Small intestine (tissue), 7 donors: ENCODE data around the gene SLC13A3. TPM values are rescaled to one million over a fixed set of nuclear protein-coding genes. Genes with fewer than 3 reads are reported as not detected.

Experiments used
- DNase-seq, 2 donors: peaks; one replicate each; pipeline versions ENCODE4 v3.0.0 to v3.0.0-alpha.2; 2013
- FAIRE-seq: peaks from 2 replicates; lab custom pipeline; 2012; peaks lifted over from hg19 to GRCh38; lab: Jason Lieb, UNC
- H3K27ac ChIP-seq, 3 donors: one replicate each; pipeline ENCODE4 v1.5.1; 2013; ENCODE audit warnings: low read length in 2 of 3, mild to moderate bottlenecking in 2 of 3, control low read depth in 1 of 3, inconsistent platforms in 1 of 3, low read depth in 1 of 3, moderate library complexity in 1 of 3
- H3K27me3 ChIP-seq, 3 donors: one replicate each; pipeline ENCODE4 v1.6.1; 2013; ENCODE audit warnings: low read length in 3 of 3, inconsistent platforms in 1 of 3; ENCODE audit not compliant: control insufficient read depth in 3 of 3, insufficient read depth in 3 of 3
- H3K36me3 ChIP-seq, 3 donors: one replicate each; pipeline ENCODE4 v1.6.1; 2013; ENCODE audit warnings: low read length in 3 of 3, inconsistent platforms in 1 of 3, low read depth in 1 of 3, mild to moderate bottlenecking in 1 of 3, moderate library complexity in 1 of 3; ENCODE audit not compliant: control insufficient read depth in 3 of 3, insufficient read depth in 2 of 3
- H3K4me1 ChIP-seq, 3 donors: one replicate each; pipeline ENCODE4 v1.6.1; 2013; ENCODE audit warnings: low read length in 2 of 3, inconsistent platforms in 1 of 3, low read depth in 1 of 3, mild to moderate bottlenecking in 1 of 3, moderate library complexity in 1 of 3; ENCODE audit not compliant: control insufficient read depth in 3 of 3, insufficient read depth in 2 of 3
- H3K4me3 ChIP-seq, 3 donors: one replicate each; pipeline ENCODE4 v1.5.1; 2013; ENCODE audit warnings: low read length in 3 of 3, control low read depth in 1 of 3, inconsistent platforms in 1 of 3, low read depth in 1 of 3, mild to moderate bottlenecking in 1 of 3, moderate library complexity in 1 of 3
- H3K9me3 ChIP-seq, 2 donors: one replicate each; pipeline ENCODE4 v1.6.1; 2013; ENCODE audit warnings: low read depth in 1 of 2, low read length in 1 of 2; ENCODE audit not compliant: control insufficient read depth in 2 of 2, insufficient read depth in 1 of 2
- WGBS, 3 donors: extraction: QIAGEN DNeasy Blood & Tissue Kit; methylation state at CpG; one replicate each; pipeline ENCODE4 v1.1.7; 2013; 5-methylcytosine and 5-hydroxymethylcytosine counted together
- polyA plus RNA-seq, 4 donors: library from polyadenylated mRNA; stranded (reverse) in 3 of 4; unstranded in 1 of 4; fragments of 200-250 nt in 3 of 4; fragments of 120-200 nt in 1 of 4; gene quantifications; one replicate each; pipeline versions ENCODE4 v1.2.1 to v1.2.3, GENCODE V29; 2013
- donor health status: healthy with polysubstance abuse.
- donor health status: control.
- donor health status: control.
- donor health status: Bipolar disorder and iron deficiency.
- donor health status: healthy.

SLC13A3 gene
- polyA plus RNA-seq, 4 donors, result 0.39 to 2.9 (median 0.54) TPM; not detected in 1

- Histone ChIP-seq H3K9me3 (peaks cover 0 to 8% of the 10 kb centered on the region in 2 donors), H3K27ac (no peak overlapping the region), H3K4me3 (no peak overlapping the region), H3K27me3 (no peaks in the 10 kb centered on the region), H3K36me3 (no peaks in the 10 kb centered on the region), H3K4me1 (no peaks in the 10 kb centered on the region)
- DNase-seq (no peak), FAIRE-seq (no peak)
- whole genome bisulfite sequencing, 3 donors, result 93 to 96% (median 95%) methylated on average over 3 of the region's 3 CpGs
Measured at GRCh38 chr20:46666306-46666705, 15.0 kb upstream of the SLC13A3 start.

GRCh38 chr20:46665602-46666001 lies 14.3 kb upstream of the SLC13A3 start:
- Histone ChIP-seq H3K27me3 (no peaks in the 10 kb centered on the region), H3K4me1 (no peaks in the 10 kb centered on the region), H3K27ac (no peak overlapping the region), H3K36me3 (no peaks in the 10 kb centered on the region), H3K9me3 (peaks cover 0 to 8% of the 10 kb centered on the region in 2 donors), H3K4me3 (no peak overlapping the region)
- FAIRE-seq (no peak), DNase-seq (no peak)
- WGBS, 3 donors, result 59 to 82% (median 81%) methylated on average over 3 of the region's 3 CpGs

- Histone ChIP-seq H3K4me1 (no peaks in the 10 kb centered on the region), H3K27me3 (no peaks in the 10 kb centered on the region), H3K4me3 (no peak overlapping the region), H3K9me3 (no peaks in the 10 kb centered on the region), H3K36me3 (no peaks in the 10 kb centered on the region), H3K27ac (no peak overlapping the region)
- no peak for DNase-seq
- no peak for FAIRE-seq
- 92 to 95% (median 93%) methylated on average over 3 of the region's 3 CpGs for WGBS, 3 donors
Measured at GRCh38 chr20:46663531-46663930, 12.3 kb upstream of the SLC13A3 start.

GRCh38 chr20:46661659-46662058 lies 10.4 kb upstream of the SLC13A3 start:
- 95 to 100% (median 100%) methylated on average over 1 of the region's 1 CpG for WGBS, 3 donors
- no peak for FAIRE-seq
- no peak overlapping the region for H3K27ac ChIP-seq

GRCh38 chr20:46660487-46660886 lies 9.2 kb upstream of the SLC13A3 start:
- Histone ChIP-seq H3K4me3 (no peak overlapping the region), H3K27me3 (no peaks in the 10 kb centered on the region), H3K9me3 (no peaks in the 10 kb centered on the region), H3K27ac (no peak overlapping the region), H3K36me3 (no peaks in the 10 kb centered on the region), H3K4me1 (no peaks in the 10 kb centered on the region)
- 70 to 83% (median 76%) methylated on average over 4 of the region's 4 CpGs for WGBS, 3 donors
- FAIRE-seq (no peak), DNase-seq (no peak)

More at GRCh38 chr20:46661659-46662058, 10.4 kb upstream of the SLC13A3 start:
- DNase-seq, result no peak
- H3K4me3 ChIP-seq, result no peak overlapping the region
- H3K4me1 ChIP-seq, result no peaks in the 10 kb centered on the region
- H3K9me3 ChIP-seq, result no peaks in the 10 kb centered on the region
- no peaks in the 10 kb centered on the region for H3K36me3 ChIP-seq
- H3K27me3 ChIP-seq, result no peaks in the 10 kb centered on the region

GRCh38 chr20:46657618-46658017 lies 6.4 kb upstream of the SLC13A3 start:
- H3K4me3 ChIP-seq, result no peak overlapping the region
- H3K27me3 ChIP-seq, result no peaks in the 10 kb centered on the region
- no peaks in the 10 kb centered on the region for H3K4me1 ChIP-seq
- no peak overlapping the region for H3K27ac ChIP-seq
- H3K9me3 ChIP-seq, result no peaks in the 10 kb centered on the region
- no peak for FAIRE-seq
- WGBS, 3 donors, result 75 to 81% (median 79%) methylated on average over 7 of the region's 7 CpGs
- H3K36me3 ChIP-seq, result no peaks in the 10 kb centered on the region
- DNase-seq, result no peak

- no peak overlapping the region for H3K27ac ChIP-seq
- no peak overlapping the region for H3K4me3 ChIP-seq
- no peaks in the 10 kb centered on the region for H3K4me1 ChIP-seq
- H3K27me3 ChIP-seq, result peaks cover 0 to 2% (median 0%) of the 10 kb centered on the region in 3 donors
- no peaks in the 10 kb centered on the region for H3K36me3 ChIP-seq
- WGBS, 3 donors, result 84 to 90% (median 88%) methylated on average over 8 of the region's 8 CpGs
- H3K9me3 ChIP-seq, result no peaks in the 10 kb centered on the region
- FAIRE-seq (no peak), DNase-seq (no peak)
Measured at GRCh38 chr20:46657137-46657536, 5.9 kb upstream of the SLC13A3 start.

- H3K27me3 ChIP-seq, result peaks cover 0 to 15% (median 5%) of the 10 kb centered on the region in 3 donors
Measured at GRCh38 chr20:46652699-46653098, 1.4 kb upstream of the SLC13A3 start.

GRCh38 chr20:46650575-46651090 lies 626 bp downstream of the SLC13A3 start:
- Histone ChIP-seq H3K27ac (no peak overlapping the region), H3K9me3 (no peaks in the 10 kb centered on the region), H3K36me3 (no peaks in the 10 kb centered on the region), H3K4me3 (peak overlapping the region in 1 of 3 donors; percentile 18), H3K27me3 (peaks cover 0 to 15% (median 5%) of the 10 kb centered on the region in 3 donors), H3K4me1 (no peaks in the 10 kb centered on the region)
- WGBS, 3 donors, result 77 to 83% (median 82%) methylated on average over 10 of the region's 10 CpGs
- no peak for DNase-seq
- no peak for FAIRE-seq

More at GRCh38 chr20:46652699-46653098, 1.4 kb upstream of the SLC13A3 start:
- DNase-seq (no peak), FAIRE-seq (no peak)
- no peaks in the 10 kb centered on the region for H3K4me1 ChIP-seq
- H3K4me3 ChIP-seq, result no peak overlapping the region
- no peaks in the 10 kb centered on the region for H3K36me3 ChIP-seq
- H3K27ac ChIP-seq, result no peak overlapping the region
- H3K9me3 ChIP-seq, result no peaks in the 10 kb centered on the region
